Activated CD8-positive, alpha-beta memory T cell treated with anti-CD3 and anti-CD28 coated beads, Interleukin-2, amount 50 U/mL, for 1 hour (primary cell): Measurements from ENCODE around the gene ATOX1.
"Not testable (repeated sequence)": the region's sequence is repeated elsewhere in the genome, so short reads cannot be mapped to it uniquely, and the experiment has no call there.

Source experiments
- DNase-seq: peaks from one replicate; pipeline ENCODE4 v3.0.0-alpha.2; 2020; ENCODE audit errors: extremely low read depth

The ATOX1 gene

DNA sequence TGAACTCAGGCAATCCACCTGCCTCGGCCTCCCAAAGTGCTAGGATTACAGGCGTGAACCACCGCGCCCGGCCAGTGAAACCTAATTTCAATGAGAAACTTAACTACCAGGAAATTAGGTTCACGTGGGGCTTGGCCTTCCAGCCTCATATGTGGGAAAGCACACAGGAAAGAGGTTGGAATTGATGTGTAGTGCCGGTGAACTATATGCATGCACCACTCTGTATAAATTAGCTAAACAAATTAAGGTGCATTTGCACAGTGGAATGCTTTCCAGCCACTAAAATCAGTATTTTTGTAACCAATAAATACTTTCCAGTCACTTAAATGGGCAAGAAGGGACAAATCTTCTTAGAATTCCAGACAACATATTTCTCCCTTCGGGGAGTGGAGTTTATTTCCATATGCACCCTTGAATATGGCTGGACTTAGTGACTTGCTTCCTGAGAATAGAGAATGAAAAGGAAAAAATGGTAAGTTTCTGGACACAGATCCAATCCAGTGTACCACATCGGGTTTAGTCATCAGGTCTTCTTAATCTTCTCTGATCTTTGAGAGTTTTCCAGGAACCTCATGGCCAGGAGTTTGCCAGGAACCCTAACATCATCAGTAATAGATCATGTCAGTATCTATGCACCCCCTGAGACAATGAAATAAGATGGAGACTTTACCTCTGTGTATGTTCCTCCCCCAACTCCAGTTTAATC is 24.9 kb downstream of the ATOX1 start:
- DNase-seq: no peak

DNA sequence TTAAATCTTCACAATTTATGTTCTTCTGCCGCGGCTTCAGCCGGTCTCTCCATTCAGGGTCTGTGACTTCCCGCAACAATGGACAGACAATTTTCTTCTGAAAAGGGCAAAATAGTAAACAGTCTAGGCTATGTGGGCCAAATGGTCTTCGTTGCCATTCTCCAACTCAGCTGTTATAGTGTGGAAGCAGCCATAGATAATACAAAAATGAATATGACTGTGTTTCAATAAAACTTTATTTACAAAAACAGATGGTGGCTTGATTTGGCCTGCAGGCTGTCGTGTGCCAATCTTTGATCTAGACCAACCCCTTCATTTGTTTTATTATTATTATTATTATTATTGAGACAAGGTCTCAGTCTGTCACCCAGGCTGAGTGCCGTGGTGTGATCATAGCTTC is 28.1 kb downstream of the ATOX1 start:
- no peak for DNase-seq

DNA sequence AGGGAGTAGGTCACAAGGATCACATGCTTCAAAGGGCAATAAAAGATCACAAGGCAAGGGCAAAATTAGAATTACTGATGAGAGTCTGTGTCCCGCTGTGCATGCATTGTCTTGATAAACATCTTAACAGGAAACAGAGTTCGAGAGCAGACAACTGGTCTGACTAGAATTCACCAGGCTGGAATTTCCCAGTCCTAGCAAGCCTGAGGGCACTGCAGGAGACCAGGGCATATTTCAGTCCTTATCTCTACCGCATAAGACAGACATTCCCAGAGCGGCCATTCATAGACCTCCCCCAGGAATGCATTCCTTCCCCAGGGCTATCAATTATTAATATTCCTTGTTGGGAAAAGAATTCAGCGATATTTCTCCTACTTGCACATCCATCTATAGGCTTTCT is 28.8 kb downstream of the ATOX1 start:
- DNase-seq: not testable (repeated sequence)

DNA sequence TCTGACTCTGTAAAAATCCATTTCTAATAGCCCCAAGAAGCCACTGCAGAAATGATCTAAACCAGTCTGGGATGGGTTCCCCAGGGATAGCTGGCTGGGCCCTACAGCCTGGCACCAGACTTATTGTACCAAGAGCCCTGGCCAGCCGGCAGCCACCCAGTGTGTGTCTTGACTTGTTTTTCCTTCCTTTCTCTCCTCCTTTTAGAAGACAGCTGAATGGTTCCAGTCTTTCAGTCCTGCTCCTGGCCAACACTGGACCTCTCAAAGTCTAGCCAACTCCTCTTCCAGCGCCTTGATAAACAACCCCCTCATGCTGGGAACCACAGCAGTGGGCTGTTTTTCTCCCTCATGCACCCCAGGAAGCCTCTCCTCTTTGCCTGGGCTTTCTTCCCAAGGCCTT is 34.1 kb downstream of the ATOX1 start:
- DNase-seq: no peak

DNA sequence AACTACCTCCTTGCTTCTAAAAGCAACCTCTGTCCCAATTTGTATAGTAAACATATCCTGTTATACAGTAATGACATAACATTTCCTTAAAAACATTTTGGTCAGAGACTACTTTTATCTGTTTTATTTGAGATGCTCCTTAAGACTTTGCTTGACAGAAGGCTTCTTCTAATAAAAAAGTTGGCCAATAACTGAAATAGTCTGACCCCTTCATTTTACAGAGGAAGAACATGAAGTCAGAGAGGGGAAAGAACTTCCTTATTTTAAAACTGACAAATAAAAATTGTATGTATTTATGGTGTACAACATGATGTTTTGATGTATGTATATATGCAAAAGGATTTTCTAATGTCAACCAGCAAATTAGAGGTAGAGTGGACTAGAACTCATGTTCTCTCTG is 35.9 kb downstream of the ATOX1 start:
- DNase-seq: no peak

DNA sequence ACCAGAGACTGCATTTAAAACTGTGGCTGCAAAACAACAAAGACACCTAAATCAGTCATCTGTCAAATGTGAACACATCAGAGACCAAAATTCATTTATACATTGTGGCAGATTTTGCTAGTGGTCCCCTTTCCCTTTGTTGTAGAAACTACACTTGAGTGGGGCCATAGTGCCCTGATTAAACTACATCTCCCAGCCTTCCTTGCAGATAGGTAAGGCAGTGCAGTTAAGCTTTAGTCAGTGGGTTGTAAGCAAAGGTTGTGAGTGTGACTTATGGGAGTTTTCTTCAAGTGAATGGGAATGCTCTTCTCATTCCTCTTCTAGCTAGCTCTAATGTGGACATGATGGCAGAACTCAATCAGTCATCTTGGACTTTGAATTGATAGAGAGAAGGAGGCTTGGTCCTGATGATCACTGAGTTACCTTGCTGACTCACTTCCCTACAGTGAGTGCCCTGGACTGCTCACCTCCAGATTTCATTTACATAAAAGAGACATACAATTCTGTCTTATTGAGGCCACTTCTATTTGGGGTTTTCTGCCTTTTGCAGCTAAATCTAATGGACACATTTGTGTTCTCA is 36.5 kb downstream of the ATOX1 start:
- no peak for DNase-seq

DNA sequence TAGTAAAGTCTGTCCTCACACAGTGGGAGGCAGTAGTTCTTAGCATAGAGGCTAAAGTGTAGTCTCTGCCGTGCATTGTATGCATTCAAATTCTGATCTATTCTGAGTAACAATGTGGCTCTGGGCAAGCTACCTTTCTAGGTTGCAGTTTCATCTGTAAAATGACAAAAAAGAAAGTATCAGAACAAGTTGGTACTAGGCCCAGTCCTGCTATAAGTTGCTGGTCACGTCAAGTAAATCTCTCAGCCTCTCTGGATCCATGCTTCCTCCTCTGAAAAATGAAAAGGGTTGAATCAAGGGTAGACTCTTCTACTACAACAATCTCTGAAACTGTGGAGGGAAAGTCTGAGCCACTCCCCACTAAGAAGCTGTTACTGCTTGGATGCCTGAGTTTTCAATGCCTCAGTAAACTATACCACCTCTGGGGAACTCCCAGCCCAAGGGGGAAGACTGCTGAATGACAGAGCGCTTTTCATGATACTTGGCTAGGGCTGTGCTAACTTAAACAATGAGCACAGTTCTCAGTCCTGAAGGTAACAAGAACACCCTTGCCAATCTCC is 37.3 kb downstream of the ATOX1 start:
- DNase-seq: no peak

DNA sequence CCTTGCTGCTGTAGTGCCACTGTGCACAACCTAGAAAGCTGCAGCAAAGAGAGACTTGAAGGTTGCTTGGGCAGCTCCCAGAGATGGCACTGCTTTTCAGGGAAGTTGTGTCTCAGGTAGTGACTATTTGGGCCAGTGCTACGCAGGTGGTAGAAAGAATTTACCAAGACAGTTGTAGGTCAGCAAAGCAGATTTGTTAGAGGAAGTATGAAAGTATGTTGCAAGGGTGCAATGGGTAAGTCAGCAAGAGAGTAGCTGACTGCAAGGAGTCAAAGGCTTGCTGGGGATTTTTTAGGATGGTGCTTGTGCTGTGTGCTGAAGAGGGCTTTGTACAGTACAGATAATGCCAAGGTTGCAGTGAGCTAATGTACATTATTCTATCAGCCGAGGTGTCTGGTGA is 38.2 kb downstream of the ATOX1 start:
- no peak for DNase-seq

DNA sequence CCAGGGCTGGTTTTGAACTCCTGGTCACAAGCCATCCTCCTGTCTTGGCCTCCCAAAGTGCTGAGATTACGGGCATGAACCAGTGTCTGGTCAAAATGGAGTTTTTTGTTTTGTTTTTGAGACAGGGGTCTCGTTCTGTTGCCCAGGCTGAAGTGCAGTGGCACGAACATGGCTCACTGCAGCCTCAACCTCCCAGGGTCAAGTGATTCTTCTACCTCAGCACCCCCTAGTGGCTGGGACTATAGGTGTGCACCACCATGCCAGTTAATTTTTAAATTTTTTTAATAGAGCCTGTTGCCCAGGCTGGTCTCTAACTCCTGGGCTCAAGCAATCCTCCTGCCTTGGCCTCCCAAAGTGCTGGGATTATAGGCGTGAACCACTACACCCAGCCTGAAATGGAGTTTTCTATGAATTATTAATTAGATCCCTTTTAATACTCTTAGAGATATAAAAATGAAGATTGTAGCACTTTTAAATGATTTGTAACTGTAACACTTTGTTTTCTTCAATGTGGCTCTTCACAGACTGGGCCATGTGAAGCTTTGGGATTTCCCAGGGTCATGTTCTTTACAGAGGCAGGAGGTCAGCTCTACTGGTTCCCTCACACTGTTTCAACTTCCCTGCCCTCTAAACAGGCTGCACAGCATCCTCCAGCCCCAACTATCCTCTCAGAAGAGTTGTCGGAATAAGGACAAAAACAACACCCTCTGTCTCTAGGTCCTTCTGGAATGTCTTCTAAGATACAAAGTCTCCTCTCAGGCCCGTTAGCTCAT is 39.0 kb downstream of the ATOX1 start:
- no peak for DNase-seq

DNA sequence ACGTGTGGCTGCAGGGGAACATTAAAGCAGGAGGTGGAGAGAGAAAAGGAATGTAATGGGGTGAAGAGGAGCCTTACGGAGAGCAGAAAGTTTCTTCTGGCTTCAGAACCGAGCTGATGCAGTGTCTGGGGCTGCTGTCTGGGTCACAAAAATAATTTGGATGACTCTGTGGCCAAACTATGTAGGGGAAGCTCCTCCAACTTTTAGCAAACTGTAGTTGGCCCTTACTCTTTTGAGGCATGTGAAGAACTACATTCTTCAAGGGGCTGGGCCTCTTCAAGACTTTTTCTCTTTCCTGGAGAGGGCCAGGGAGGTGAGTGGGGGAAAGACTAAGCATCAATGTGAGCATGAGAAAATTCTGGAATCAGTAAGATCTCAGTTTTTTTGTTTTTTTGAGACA is 39.8 kb downstream of the ATOX1 start:
- DNase-seq: no peak

DNA sequence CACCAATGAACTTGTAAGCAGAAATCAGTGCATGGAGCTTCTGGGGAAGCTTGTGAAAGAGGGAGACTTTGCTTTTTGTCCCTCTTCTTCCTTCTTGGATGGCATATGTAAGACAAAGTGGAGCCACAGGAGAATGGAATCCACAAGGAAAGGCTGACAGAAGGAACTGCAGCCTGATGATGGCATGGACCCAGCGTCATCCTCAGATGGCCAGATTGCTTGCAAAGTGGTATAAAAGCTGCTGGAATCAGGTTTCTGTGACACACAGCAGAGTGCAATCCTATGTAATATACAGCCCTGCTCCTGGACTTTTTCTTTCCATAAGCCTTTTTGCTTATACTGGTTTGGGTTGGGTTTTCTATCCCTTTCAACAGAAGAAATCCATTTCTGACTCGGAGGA is 40.3 kb downstream of the ATOX1 start:
- DNase-seq: no peak

DNA sequence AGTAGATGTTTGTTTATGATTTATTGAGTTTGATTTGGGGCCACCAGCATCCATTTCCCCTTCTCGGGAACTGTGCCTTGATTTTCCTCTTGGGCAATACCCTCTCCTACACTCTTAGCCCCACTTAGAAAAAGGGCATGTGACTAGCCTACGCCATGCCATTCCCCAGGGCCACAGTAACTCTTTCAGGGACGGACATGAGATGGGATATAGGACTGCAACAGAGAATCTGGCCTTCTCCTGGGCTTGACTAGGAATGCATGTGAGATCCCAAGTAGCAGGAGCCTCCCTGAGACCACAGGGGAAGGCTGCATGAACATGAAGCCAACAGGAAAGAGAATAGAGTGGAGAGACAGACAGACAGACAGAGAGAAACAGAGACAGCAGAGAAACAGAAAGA is 41.0 kb downstream of the ATOX1 start:
- DNase-seq: no peak

DNA sequence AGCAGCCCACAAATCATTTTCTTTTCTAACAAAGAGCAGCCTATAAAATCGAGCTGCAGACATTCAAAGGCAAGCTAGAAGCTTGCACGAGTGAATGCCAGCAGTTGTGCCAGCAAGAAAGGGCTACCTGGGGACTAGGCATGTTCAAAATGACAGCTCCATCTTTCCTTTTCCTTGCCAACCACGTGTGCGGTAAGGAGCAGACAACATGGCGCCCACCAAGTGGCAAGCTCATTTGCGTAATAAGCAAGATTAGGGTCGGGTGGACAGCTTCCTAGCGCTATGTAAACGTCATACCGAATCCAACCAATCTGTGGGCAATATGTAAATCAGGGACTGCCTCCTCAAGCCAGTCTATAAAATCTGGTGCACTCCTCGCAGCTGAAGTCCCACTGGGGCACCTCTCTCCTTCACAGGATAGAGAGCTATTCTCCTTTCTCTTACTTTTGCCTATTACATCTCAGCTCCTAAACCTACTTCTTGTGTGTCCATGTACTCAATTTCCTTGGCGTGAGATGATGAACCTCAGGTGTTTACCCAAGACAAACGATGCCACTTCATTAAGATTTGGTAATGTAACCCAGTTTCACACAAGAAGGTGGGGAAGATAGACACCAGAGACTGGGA is 49.2 kb downstream of the ATOX1 start:
- DNase-seq: no peak

DNA sequence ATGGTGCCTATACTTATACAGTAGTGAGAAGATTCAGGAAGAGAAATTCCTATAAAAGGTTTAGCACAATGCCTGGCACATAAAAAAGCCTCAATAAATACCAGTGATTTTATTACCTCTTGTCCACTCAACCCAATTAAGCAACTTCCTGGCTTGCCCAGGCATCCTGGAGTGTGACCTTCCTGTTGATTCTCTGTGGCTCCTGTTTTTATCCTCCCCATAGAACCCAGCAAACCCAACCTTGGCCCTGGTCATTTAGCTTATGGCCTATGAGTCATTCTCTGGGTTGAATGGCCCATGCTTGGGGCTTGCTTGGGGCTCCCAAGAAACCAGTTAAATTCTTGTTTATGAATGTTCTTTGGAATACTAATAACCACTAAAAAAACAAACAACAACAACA is 50.3 kb downstream of the ATOX1 start:
- no peak for DNase-seq

DNA sequence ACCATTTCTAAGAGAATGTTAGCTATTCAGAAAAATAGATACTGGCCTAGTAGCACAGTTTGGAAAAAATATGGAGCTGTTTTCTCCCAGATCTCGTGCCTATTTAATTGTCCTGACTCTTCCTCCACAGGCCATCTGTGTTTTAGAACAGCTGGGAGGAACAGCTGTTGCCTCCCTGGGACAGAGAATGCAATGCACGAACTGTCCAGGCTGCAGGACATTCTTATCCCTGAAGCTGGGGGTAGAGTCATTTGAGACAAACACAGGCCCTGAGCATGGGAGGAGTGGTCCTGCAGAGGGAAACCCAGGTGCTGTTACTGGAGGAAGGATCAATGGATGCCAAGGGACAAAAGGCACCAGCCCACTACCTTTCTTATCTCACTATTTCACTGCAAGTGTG is 50.9 kb downstream of the ATOX1 start:
- DNase-seq: no peak

DNA sequence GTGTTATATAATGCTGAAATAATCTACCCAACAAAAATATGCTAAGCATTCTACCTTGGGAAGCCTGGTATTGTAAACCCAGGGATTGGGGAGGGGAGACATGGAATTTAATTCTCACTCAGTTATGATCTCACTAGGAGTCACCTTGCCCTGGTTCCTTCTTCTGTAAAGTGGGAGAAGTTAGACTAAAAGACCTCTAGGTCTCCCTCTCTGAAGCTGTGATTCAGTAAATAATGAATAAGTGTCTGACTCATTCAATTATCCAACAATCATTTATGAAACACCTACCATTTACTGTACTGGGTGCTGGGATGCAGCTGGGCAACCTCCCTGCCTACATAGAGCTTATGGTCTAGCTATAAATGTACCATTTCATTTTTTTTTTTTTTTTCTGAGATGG is 51.5 kb downstream of the ATOX1 start:
- DNase-seq: no peak

DNA sequence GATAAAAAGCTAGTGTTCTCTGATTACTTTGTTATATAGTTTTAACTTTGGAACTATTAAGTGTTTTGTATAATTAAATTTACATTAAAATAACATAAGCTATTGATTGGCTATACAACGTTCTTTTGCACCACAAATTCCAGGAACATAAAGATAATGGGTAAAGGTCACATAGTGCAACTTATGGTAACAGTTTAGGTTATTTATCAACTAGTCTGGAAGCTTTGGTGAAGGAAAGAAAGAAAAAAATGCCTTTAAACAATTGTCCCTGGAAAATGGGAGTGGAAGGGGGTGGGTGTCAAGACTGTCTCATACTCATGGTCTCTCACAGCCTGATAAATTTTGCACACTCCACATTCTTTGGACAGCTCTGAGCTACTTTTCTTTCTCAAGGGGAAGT is 54.7 kb downstream of the ATOX1 start:
- no peak for DNase-seq

DNA sequence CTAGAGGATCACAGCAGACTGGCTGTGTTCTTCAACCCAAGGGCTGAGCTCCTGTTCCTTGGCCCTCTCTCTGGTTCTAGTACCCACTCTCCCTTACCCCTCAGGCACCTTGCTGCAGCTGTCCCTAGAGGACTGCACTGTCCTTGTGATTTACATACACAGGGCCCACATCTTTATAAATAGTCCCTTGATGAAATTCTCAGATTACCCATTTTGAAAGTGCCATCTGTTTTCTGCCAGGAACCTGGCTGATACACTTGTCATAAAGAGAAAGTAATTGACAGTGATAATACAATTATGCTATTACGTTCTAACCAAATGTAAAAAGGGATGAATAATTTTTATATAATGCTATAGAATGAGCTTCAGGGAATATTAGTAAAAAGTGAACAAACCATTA is 55.2 kb downstream of the ATOX1 start:
- no peak for DNase-seq

DNA sequence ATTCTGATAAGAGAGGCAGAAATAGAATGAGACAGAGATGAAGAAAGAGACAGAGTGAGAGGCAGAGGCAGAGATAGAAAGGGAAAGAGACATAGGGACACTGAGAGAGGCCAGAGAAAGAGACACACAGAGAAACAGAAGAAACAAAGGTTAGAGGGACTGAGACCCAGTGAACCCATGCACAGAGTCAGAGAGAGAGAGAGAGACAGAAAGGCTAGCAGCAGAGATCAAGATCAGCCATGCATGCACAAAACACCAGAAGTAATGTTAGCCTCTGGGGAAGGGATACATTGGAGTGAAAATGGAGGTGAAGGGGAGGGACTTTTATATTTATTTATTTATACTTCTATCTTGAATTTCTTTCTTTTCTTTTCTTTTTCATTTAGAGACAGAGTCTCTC is 57.6 kb downstream of the ATOX1 start:
- DNase-seq: no peak

DNA sequence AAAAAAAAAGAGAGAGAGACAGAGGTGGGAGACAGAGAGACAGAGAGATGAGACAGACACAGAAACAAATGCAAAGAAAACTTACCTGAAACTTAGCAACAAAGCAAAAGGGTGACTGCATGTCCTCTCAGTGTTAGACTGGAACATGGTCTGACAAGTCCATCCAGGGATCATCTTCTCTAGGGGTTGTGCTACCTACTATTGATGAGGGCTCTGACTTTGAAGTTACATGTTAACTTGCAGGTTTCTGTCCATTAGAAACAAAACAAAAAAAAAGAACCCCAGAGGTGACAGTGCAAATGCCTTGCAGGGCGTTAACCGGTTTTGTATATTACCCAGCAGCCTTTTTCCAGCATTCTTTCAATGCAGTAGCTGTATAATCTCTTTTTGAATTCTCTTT is 58.1 kb downstream of the ATOX1 start:
- no peak for DNase-seq

DNA sequence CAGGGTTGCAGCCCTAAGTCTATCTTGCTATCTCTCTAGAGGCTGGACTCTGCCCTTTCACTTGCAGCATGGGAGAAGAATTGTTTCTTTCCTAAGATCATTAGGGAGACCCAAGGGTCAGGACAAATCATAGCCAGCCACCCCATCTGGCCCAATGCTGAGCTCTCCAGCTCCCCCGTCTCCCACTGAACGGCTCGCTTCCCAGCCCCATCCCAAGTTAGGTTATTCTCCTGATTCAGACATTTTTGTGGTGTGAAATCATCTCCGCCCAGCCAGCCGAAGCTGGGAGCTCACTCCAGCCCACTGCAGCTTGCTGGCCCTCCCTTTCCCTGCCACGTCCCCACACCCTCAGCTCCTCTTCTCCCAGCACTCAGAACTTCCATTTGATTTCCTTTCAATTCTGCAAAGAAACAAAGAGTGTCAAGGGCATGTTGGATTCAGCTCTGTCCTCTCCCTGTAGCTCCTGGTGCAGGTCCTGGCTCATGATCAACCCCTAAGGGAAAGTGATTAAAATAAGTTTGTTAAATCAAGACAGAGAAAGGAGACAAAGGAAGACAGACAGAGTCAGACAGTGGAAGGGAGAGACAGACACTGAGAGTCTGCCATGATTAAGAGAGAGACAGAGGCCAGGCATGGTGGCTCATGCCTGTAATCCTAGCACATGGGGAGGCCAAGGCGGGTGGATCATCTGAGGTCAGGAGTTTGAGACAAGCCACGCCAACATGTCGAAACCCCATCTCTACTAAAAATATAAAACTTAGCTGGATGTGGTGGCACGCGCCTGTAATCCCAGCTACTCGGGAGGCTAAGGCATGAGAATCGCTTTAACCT is 59.1 kb downstream of the ATOX1 start:
- DNase-seq: no peak

DNA sequence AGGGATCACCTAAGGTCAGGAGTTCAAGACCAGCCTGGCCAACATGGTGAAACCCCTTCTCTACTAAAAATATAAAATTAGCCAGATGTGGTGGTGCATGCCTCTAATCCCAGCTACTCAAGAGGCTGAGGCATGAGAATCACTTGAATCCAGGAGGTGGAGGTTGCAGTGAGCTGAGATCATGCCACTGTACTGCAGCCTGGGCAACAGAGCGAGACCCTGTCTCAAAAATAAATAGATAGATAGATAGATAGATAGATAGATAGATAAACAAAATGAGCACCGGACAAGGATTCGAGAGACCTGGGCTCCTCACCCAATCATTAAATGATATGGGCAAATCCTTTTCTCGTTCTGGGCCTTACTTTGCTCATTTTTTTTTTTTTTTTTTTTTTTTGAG is 60.4 kb downstream of the ATOX1 start:
- DNase-seq: not testable (repeated sequence)
